Effector memory CD4-positive, alpha-beta T cell (primary cell): ENCODE data around the gene TBPL1.

ENCODE experiments used
- DNase-seq, 3 donors: peaks; one replicate each; pipeline ENCODE4 v3.0.0-alpha.2; 2020
- H3K27ac ChIP-seq: 2 replicates; pipeline ENCODE4 v1.7.0; 2013; ENCODE audit warnings: mild to moderate bottlenecking, low read length, moderate library complexity; ENCODE audit not compliant: insufficient read depth, poor library complexity, severe bottlenecking
- H3K27me3 ChIP-seq: replicated peaks from 2 replicates; pipeline ENCODE4 v1.7.0; 2013; ENCODE audit warnings: mild to moderate bottlenecking, low read length; ENCODE audit not compliant: insufficient read depth, control insufficient read depth, poor library complexity, severe bottlenecking
- H3K36me3 ChIP-seq: 2 replicates; pipeline ENCODE4 v1.7.0; 2013; ENCODE audit warnings: mild to moderate bottlenecking, low read length, moderate library complexity; ENCODE audit not compliant: control insufficient read depth, insufficient read depth
- H3K4me1 ChIP-seq: 2 replicates; pipeline ENCODE4 v1.7.0; 2013; ENCODE audit warnings: low read length, mild to moderate bottlenecking; ENCODE audit not compliant: control insufficient read depth, insufficient read depth, poor library complexity, severe bottlenecking
- H3K4me3 ChIP-seq: 2 replicates; pipeline ENCODE4 v1.7.0; 2013; ENCODE audit warnings: low read length, low read depth, mild to moderate bottlenecking; ENCODE audit not compliant: insufficient read depth, poor library complexity, severe bottlenecking
- H3K9me3 ChIP-seq: 2 replicates; pipeline ENCODE4 v1.7.0; 2013; ENCODE audit warnings: mild to moderate bottlenecking, low read length, moderate library complexity; ENCODE audit not compliant: control insufficient read depth

The TBPL1 gene

GRCh38 chr6:134002821-134003220, 49.8 kb downstream of the TBPL1 start:
- Histone ChIP-seq H3K4me1 (no peaks in the 10 kb centered on the region), H3K36me3 (no peaks in the 10 kb centered on the region), H3K9me3 (no peaks in the 10 kb centered on the region), H3K27me3 (no peaks in the 10 kb centered on the region), H3K4me3 (no peak overlapping the region), H3K27ac (no peak overlapping the region)
- DNase-seq = no peak

GRCh38 chr6:134003542-134003951, 50.5 kb downstream of the TBPL1 start:
- DNase-seq = no peak
- H3K27ac ChIP-seq = no peak overlapping the region

GRCh38 chr6:134004714-134005113, 51.7 kb downstream of the TBPL1 start:
- H3K4me1 ChIP-seq = no peaks in the 10 kb centered on the region
- no peak overlapping the region for H3K27ac ChIP-seq
- no peaks in the 10 kb centered on the region for H3K36me3 ChIP-seq
- no peak overlapping the region for H3K4me3 ChIP-seq
- DNase-seq = no peak
- no peaks in the 10 kb centered on the region for H3K27me3 ChIP-seq
- H3K9me3 ChIP-seq = no peaks in the 10 kb centered on the region

More at GRCh38 chr6:134003542-134003951, 50.5 kb downstream of the TBPL1 start:
- Histone ChIP-seq H3K36me3 (no peaks in the 10 kb centered on the region), H3K27me3 (no peaks in the 10 kb centered on the region), H3K4me1 (no peaks in the 10 kb centered on the region), H3K9me3 (no peaks in the 10 kb centered on the region), H3K4me3 (no peak overlapping the region)

- H3K36me3 ChIP-seq = no peaks in the 10 kb centered on the region
- no peak overlapping the region for H3K27ac ChIP-seq
- no peak overlapping the region for H3K4me3 ChIP-seq
- no peaks in the 10 kb centered on the region for H3K4me1 ChIP-seq
- H3K27me3 ChIP-seq = no peaks in the 10 kb centered on the region
- no peak for DNase-seq
- no peaks in the 10 kb centered on the region for H3K9me3 ChIP-seq
Measured at GRCh38 chr6:134005800-134006199, 52.8 kb downstream of the TBPL1 start.

GRCh38 chr6:134007077-134007476, 54.1 kb downstream of the TBPL1 start:
- no peaks in the 10 kb centered on the region for H3K9me3 ChIP-seq
- no peak overlapping the region for H3K4me3 ChIP-seq
- no peaks in the 10 kb centered on the region for H3K27me3 ChIP-seq
- H3K4me1 ChIP-seq = no peaks in the 10 kb centered on the region
- DNase-seq = no peak
- H3K27ac ChIP-seq = no peak overlapping the region
- no peaks in the 10 kb centered on the region for H3K36me3 ChIP-seq

- H3K27ac ChIP-seq = no peak overlapping the region
- no peaks in the 10 kb centered on the region for H3K36me3 ChIP-seq
- H3K9me3 ChIP-seq = no peaks in the 10 kb centered on the region
- DNase-seq = no peak
- no peaks in the 10 kb centered on the region for H3K27me3 ChIP-seq
- H3K4me1 ChIP-seq = no peaks in the 10 kb centered on the region
- no peak overlapping the region for H3K4me3 ChIP-seq
Measured at GRCh38 chr6:134009876-134010275, 56.9 kb downstream of the TBPL1 start.

- Histone ChIP-seq H3K4me3 (no peak overlapping the region), H3K27me3 (no peaks in the 10 kb centered on the region), H3K27ac (no peak overlapping the region), H3K36me3 (no peaks in the 10 kb centered on the region), H3K4me1 (no peaks in the 10 kb centered on the region), H3K9me3 (no peaks in the 10 kb centered on the region)
- no peak for DNase-seq
Measured at GRCh38 chr6:134010400-134010799, 57.4 kb downstream of the TBPL1 start.

- H3K4me3 ChIP-seq = no peak overlapping the region
- no peaks in the 10 kb centered on the region for H3K27me3 ChIP-seq
- H3K36me3 ChIP-seq = no peaks in the 10 kb centered on the region
- H3K4me1 ChIP-seq = no peaks in the 10 kb centered on the region
- no peak overlapping the region for H3K27ac ChIP-seq
- H3K9me3 ChIP-seq = no peaks in the 10 kb centered on the region
- DNase-seq = no peak
Measured at GRCh38 chr6:134010974-134011373, 58.0 kb downstream of the TBPL1 start.

- Histone ChIP-seq H3K4me3 (no peak overlapping the region), H3K27ac (no peak overlapping the region), H3K4me1 (no peaks in the 10 kb centered on the region), H3K36me3 (no peaks in the 10 kb centered on the region), H3K27me3 (no peaks in the 10 kb centered on the region), H3K9me3 (no peaks in the 10 kb centered on the region)
- no peak for DNase-seq
Measured at GRCh38 chr6:134014588-134015137, 61.6 kb downstream of the TBPL1 start.

GRCh38 chr6:134015719-134016557, 62.9 kb downstream of the TBPL1 start:
- Histone ChIP-seq H3K9me3 (no peaks in the 10 kb centered on the region), H3K27me3 (no peaks in the 10 kb centered on the region), H3K36me3 (no peaks in the 10 kb centered on the region), H3K4me1 (no peaks in the 10 kb centered on the region), H3K4me3 (no peak overlapping the region), H3K27ac (no peak overlapping the region)
- DNase-seq = no peak
